Measurements from ENCODE around the gene IL15RA. TPM values are rescaled to one million over a fixed set of nuclear protein-coding genes. Genes with fewer than 3 reads are reported as not detected.

IL15RA gene
- total and polyA plus RNA-seq, 10 of the 15 experiments (the other 5 are each of a cell fraction or from before 2014, with no cell fraction given), result 2.0 to 14.8 (median 12.1) TPM

GRCh38 chr10:5953676-5954075 lies 23.7 kb downstream of the IL15RA start (continued):
- no peak for TF ChIP-seq ZNF217 (IDR thresholded peaks at IDR 0.05)

DNA sequence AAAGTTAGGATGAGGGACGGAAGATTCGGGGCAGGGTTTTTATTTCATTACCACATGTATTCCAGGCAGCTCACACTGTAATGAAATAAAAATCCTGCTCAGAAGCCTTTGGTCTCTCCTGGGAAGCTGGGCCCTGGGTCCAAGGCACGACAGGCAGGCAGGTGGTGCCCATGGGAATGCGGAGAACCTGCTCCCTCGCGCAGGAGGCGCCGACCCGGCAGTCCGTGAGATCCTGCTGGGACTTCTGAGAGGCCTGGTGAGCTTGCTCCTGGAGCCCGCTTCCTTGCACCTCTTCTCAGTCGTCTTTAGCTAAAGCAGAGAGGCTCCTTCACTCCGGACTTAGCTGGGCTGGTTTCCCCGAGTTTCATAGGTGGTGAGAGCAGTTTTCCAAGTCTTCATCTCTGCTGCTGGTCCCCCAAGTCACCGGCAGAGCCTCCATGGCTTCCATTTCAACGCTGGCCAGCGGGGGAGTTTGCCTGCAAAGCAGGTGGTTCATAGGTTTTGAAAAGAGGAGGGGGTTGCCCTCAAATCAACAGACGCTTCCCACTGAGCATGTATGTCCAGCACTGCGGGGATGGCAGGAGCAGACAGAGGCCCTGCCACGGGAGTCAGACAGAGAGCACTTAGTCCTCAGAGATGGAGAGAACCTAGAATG lies 24.5 kb downstream of the IL15RA start:
- WGBS (ENCODE audit: insufficient coverage, insufficient replicate concordance, low lambda C conversion rate, missing lambda C conversion rate), result 99% methylated on average over 20 of the region's 20 CpGs
- Histone ChIP-seq H3K9me3 (replicated peaks; ENCODE audit: control insufficient read depth, insufficient read depth, low read length) (no peaks in the 10 kb centered on the region), H2AFZ (ENCODE audit: control insufficient read depth, low read depth, low read length) (no peak overlapping the region), H3K4me1 (ENCODE audit: control insufficient read depth, insufficient read depth, low read length) (no peaks in the 10 kb centered on the region), H3K9ac (ENCODE audit: control insufficient read depth, insufficient read depth, low read length) (no peak overlapping the region), H3K27me3 (replicated peaks in 1 of 2; ENCODE audit: control insufficient read depth in 2 of 2, insufficient read depth in 2 of 2, low read length in 1 of 2) (no peaks in the 10 kb centered on the region), H3K4me3 (no peak overlapping the region), H3K79me2 (ENCODE audit: control insufficient read depth, insufficient read depth, low read length) (no peaks in the 10 kb centered on the region), H3K36me3 (ENCODE audit: control insufficient read depth in 2 of 2, insufficient read depth in 2 of 2, low read length in 1 of 2) (peaks cover 0 to 4% of the 10 kb centered on the region in 2 experiments; a peak in 1 of 4 replicates), H3K27ac (ENCODE audit: control insufficient read depth, insufficient read depth) (no peak overlapping the region), H3K4me2 (ENCODE audit: control insufficient read depth, insufficient read depth) (no peak overlapping the region), H4K20me1 (ENCODE audit: control insufficient read depth, insufficient read depth) (no peaks in the 10 kb centered on the region)
- ChIA-PET POLR2A (no interaction called here), RAD21 (ENCODE audit: unreplicated experiment) (no interaction called here), CTCF (no interaction called here), SMC1A (ENCODE audit: uncharacterized antibody, unreplicated experiment) (interaction anchor here (1.3 kb wide), 1 partner anchor 58 kb away, joined by 4 read pairs; no protein-coding TSS in a partner anchor)
- in situ Hi-C loops (cut with MboI) (no loop called here), intact Hi-C loops (cut with micrococcal nuclease; ENCODE audit: unreplicated experiment) (no loop called here)
- FAIRE-seq, result no peak
- no peak for DNase-seq (ENCODE audit: low read depth, low spot score)
- BruUV-seq (replicated peaks), result no TSS peak
- no peak for ATAC-seq
- TF ChIP-seq, protein P1, sequence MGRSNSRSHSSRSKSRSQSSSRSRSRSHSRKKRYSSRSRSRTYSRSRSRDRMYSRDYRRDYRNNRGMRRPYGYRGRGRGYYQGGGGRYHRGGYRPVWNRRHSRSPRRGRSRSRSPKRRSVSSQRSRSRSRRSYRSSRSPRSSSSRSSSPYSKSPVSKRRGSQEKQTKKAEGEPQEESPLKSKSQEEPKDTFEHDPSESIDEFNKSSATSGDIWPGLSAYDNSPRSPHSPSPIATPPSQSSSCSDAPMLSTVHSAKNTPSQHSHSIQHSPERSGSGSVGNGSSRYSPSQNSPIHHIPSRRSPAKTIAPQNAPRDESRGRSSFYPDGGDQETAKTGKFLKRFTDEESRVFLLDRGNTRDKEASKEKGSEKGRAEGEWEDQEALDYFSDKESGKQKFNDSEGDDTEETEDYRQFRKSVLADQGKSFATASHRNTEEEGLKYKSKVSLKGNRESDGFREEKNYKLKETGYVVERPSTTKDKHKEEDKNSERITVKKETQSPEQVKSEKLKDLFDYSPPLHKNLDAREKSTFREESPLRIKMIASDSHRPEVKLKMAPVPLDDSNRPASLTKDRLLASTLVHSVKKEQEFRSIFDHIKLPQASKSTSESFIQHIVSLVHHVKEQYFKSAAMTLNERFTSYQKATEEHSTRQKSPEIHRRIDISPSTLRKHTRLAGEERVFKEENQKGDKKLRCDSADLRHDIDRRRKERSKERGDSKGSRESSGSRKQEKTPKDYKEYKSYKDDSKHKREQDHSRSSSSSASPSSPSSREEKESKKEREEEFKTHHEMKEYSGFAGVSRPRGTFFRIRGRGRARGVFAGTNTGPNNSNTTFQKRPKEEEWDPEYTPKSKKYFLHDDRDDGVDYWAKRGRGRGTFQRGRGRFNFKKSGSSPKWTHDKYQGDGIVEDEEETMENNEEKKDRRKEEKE (IDR thresholded peaks at IDR 0.05), result no peak
- TF ChIP-seq, protein P2, sequence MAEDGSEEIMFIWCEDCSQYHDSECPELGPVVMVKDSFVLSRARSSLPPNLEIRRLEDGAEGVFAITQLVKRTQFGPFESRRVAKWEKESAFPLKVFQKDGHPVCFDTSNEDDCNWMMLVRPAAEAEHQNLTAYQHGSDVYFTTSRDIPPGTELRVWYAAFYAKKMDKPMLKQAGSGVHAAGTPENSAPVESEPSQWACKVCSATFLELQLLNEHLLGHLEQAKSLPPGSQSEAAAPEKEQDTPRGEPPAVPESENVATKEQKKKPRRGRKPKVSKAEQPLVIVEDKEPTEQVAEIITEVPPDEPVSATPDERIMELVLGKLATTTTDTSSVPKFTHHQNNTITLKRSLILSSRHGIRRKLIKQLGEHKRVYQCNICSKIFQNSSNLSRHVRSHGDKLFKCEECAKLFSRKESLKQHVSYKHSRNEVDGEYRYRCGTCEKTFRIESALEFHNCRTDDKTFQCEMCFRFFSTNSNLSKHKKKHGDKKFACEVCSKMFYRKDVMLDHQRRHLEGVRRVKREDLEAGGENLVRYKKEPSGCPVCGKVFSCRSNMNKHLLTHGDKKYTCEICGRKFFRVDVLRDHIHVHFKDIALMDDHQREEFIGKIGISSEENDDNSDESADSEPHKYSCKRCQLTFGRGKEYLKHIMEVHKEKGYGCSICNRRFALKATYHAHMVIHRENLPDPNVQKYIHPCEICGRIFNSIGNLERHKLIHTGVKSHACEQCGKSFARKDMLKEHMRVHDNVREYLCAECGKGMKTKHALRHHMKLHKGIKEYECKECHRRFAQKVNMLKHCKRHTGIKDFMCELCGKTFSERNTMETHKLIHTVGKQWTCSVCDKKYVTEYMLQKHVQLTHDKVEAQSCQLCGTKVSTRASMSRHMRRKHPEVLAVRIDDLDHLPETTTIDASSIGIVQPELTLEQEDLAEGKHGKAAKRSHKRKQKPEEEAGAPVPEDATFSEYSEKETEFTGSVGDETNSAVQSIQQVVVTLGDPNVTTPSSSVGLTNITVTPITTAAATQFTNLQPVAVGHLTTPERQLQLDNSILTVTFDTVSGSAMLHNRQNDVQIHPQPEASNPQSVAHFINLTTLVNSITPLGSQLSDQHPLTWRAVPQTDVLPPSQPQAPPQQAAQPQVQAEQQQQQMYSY (CRISPR knock-in tag; IDR thresholded peaks at IDR 0.05), result no peak
- no peak for TF ChIP-seq NKRF (conservative IDR thresholded peaks at IDR 0.05)
- TF ChIP-seq, protein P3, sequence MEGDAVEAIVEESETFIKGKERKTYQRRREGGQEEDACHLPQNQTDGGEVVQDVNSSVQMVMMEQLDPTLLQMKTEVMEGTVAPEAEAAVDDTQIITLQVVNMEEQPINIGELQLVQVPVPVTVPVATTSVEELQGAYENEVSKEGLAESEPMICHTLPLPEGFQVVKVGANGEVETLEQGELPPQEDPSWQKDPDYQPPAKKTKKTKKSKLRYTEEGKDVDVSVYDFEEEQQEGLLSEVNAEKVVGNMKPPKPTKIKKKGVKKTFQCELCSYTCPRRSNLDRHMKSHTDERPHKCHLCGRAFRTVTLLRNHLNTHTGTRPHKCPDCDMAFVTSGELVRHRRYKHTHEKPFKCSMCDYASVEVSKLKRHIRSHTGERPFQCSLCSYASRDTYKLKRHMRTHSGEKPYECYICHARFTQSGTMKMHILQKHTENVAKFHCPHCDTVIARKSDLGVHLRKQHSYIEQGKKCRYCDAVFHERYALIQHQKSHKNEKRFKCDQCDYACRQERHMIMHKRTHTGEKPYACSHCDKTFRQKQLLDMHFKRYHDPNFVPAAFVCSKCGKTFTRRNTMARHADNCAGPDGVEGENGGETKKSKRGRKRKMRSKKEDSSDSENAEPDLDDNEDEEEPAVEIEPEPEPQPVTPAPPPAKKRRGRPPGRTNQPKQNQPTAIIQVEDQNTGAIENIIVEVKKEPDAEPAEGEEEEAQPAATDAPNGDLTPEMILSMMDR (IDR thresholded peaks at IDR 0.05 in 2 of 3, conservative IDR thresholded peaks at IDR 0.05 in 1 of 3; ENCODE audit: control insufficient read depth in 2 of 3, extremely low read depth in 1 of 3, insufficient read depth in 1 of 3, low read depth in 3 of 3, low read length in 3 of 3), result no peak
- TF ChIP-seq HDAC2 (IDR thresholded peaks at IDR 0.05), result no peak
- no peak for TF ChIP-seq PML (IDR thresholded peaks at IDR 0.05; ENCODE audit: low read length)
- TF ChIP-seq PKNOX1 (IDR thresholded peaks at IDR 0.05), result no peak

Measured in GM12878 (cell line).